Measurements from ENCODE around the gene LRPAP1.
"Not testable (repeated sequence)": the region's sequence is repeated elsewhere in the genome, so short reads cannot be mapped to it uniquely, and the experiment has no call there.

LRPAP1 gene

GRCh38 chr4:3518511-3518880 is 13.7 kb downstream of the LRPAP1 start:
- DNase-seq = no peak

GRCh38 chr4:3517731-3518510 is 14.3 kb downstream of the LRPAP1 start:
- DNase-seq = no peak

GRCh38 chr4:3516836-3517730 is 15.1 kb downstream of the LRPAP1 start:
- DNase-seq = no peak

GRCh38 chr4:3516061-3516835 is 16.0 kb downstream of the LRPAP1 start:
- DNase-seq = no peak

- no peak for DNase-seq
Observed at GRCh38 chr4:3515646-3516045, 16.6 kb downstream of the LRPAP1 start.

GRCh38 chr4:3514806-3515501 is 17.3 kb downstream of the LRPAP1 start:
- DNase-seq = peak in 1 of 3 experiments; percentile 17

GRCh38 chr4:3514221-3514780 is 17.9 kb downstream of the LRPAP1 start:
- DNase-seq = no peak

- DNase-seq = no peak
Observed at GRCh38 chr4:3513807-3514206, 18.4 kb downstream of the LRPAP1 start.

GRCh38 chr4:3512719-3513118 is 19.5 kb downstream of the LRPAP1 start:
- no peak for DNase-seq

- no peak for DNase-seq
Observed at GRCh38 chr4:3512279-3512678, 19.9 kb downstream of the LRPAP1 start.

- DNase-seq = not testable (repeated sequence)
Observed at GRCh38 chr4:3511601-3512000, 20.6 kb downstream of the LRPAP1 start.

GRCh38 chr4:3511187-3511586 is 21.0 kb downstream of the LRPAP1 start:
- no peak for DNase-seq

- DNase-seq = no peak
Observed at GRCh38 chr4:3510481-3510880, 21.7 kb downstream of the LRPAP1 start.

- DNase-seq = no peak
Observed at GRCh38 chr4:3508542-3508941, 23.7 kb downstream of the LRPAP1 start.

GRCh38 chr4:3505231-3505630 is 27.0 kb downstream of the LRPAP1 start:
- DNase-seq = no peak

GRCh38 chr4:3502941-3503936 is 29.0 kb downstream of the LRPAP1 start:
- no peak for DNase-seq

GRCh38 chr4:3501825-3502425 is 30.3 kb downstream of the LRPAP1 start:
- no peak for DNase-seq

GRCh38 chr4:3501126-3501824 is 30.9 kb downstream of the LRPAP1 start:
- DNase-seq = no peak

GRCh38 chr4:3500634-3501101 is 31.6 kb downstream of the LRPAP1 start:
- no peak for DNase-seq

GRCh38 chr4:3500111-3500510 is 32.1 kb downstream of the LRPAP1 start:
- no peak for DNase-seq
